Nephron progenitor cell (in vitro differentiated cells): Measurements from ENCODE around the gene ZNF516.

ENCODE experiments used
- DNase-seq: peaks from one replicate; pipeline ENCODE4 v3.0.0; 2021
- H3K27ac Mint-ChIP-seq: 2 replicates; pipeline ENCODE4 v1.8.0; 2021; ENCODE audit warnings: mild to moderate bottlenecking, moderate library complexity, mixed read lengths
- H3K27me3 Mint-ChIP-seq: 2 replicates; pipeline ENCODE4 v1.8.0; 2021; ENCODE audit warnings: mild to moderate bottlenecking, low read depth, mixed read lengths; ENCODE audit not compliant: poor library complexity
- H3K36me3 Mint-ChIP-seq: 2 replicates; pipeline ENCODE4 v1.8.0; 2021; ENCODE audit warnings: low read depth, mixed read lengths
- H3K4me1 Mint-ChIP-seq: 2 replicates; pipeline ENCODE4 v1.8.0; 2021; ENCODE audit warnings: mixed read lengths
- H3K4me3 Mint-ChIP-seq: 2 replicates; pipeline ENCODE4 v1.8.0; 2021; ENCODE audit warnings: mild to moderate bottlenecking, moderate library complexity, mixed read lengths
- H3K9me3 Mint-ChIP-seq: 2 replicates; pipeline ENCODE4 v1.8.0; 2021; ENCODE audit warnings: mild to moderate bottlenecking, moderate library complexity, mixed read lengths
- TF ChIP-seq, protein P1 (sequence below): fragments of 200-600 bp; sonication (generic); IDR thresholded peaks from 2 replicates; pipeline ENCODE4 v1.5.0; 2021; ENCODE audit warnings: antibody characterized with exemption

ZNF516 gene

DNA sequence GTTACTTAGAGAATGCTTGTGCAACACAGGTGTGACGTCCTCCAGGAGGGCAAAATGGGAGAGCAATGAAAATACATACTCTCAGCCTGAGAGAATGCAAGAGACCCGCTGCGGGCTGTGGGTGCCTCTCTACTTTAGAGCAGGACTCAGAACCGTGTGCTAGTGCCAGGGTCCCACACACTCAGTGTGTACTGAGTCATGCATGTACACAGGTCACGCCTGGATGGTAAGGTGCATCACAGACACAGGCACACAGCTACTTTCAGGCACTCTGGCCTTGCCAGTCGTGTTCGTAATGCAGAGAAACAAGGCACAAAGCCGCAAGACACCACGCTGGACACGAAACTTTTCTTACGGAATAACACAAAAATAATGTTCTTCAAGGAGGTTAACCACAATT is 125.3 kb downstream of the ZNF516 start:
- Mint-ChIP-seq H3K27ac (peak overlapping the region; percentile 68), H3K9me3 (no peaks in the 10 kb centered on the region), H3K4me1 (peaks cover 52% of the 10 kb centered on the region), H3K27me3 (no peaks in the 10 kb centered on the region), H3K36me3 (peaks cover 83% of the 10 kb centered on the region), H3K4me3 (no peak overlapping the region)
- DNase-seq = no peak
- TF ChIP-seq, protein P1, sequence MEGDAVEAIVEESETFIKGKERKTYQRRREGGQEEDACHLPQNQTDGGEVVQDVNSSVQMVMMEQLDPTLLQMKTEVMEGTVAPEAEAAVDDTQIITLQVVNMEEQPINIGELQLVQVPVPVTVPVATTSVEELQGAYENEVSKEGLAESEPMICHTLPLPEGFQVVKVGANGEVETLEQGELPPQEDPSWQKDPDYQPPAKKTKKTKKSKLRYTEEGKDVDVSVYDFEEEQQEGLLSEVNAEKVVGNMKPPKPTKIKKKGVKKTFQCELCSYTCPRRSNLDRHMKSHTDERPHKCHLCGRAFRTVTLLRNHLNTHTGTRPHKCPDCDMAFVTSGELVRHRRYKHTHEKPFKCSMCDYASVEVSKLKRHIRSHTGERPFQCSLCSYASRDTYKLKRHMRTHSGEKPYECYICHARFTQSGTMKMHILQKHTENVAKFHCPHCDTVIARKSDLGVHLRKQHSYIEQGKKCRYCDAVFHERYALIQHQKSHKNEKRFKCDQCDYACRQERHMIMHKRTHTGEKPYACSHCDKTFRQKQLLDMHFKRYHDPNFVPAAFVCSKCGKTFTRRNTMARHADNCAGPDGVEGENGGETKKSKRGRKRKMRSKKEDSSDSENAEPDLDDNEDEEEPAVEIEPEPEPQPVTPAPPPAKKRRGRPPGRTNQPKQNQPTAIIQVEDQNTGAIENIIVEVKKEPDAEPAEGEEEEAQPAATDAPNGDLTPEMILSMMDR = no peak

DNA sequence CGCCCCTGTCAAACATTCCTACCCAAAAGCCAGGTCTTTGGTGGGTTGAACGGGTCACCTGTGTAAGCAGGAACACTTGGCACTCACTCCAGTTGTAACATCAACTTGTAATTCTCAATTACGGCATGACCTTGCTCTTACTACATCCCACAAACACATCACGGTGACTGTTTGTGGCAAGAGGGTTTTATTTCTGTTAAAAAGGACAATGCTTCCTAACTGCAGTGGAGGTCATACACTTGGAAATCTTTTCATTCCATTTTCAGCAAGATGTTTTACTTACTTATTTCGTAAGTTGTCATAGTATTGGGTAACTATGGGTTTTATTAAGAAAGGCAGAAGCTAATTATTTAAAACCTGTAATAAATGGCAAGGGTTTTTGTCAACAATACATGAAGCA is 126.1 kb downstream of the ZNF516 start:
- no peak overlapping the region for H3K27ac Mint-ChIP-seq
- no peak for DNase-seq
- H3K4me3 Mint-ChIP-seq = no peak overlapping the region
- H3K36me3 Mint-ChIP-seq = peaks cover 86% of the 10 kb centered on the region
- H3K9me3 Mint-ChIP-seq = no peaks in the 10 kb centered on the region
- H3K27me3 Mint-ChIP-seq = no peaks in the 10 kb centered on the region
- peaks cover 53% of the 10 kb centered on the region for H3K4me1 Mint-ChIP-seq
- TF ChIP-seq, protein P1 = no peak

DNA sequence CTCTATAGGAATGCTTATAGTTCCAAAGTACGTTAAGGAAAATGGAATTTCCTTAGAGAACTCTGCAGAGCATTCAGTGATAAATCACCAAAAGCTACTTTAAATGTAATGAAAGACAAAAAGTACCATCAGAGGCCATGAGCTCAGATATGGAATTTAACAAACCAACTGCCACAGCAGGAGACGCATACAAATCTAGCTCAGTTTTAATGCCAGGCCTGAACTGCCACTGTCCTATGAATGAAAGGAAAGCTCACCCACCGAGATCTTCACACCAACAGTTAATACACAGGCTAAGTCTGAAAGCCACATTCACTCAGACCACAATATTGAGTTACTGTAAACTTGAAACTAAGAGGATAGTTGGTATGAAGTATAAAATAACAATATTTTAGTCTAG is 126.8 kb downstream of the ZNF516 start:
- TF ChIP-seq, protein P1 = no peak
- Mint-ChIP-seq H3K27me3 (no peaks in the 10 kb centered on the region), H3K9me3 (no peaks in the 10 kb centered on the region), H3K27ac (no peak overlapping the region), H3K4me1 (peaks cover 57% of the 10 kb centered on the region), H3K4me3 (no peak overlapping the region), H3K36me3 (peaks cover 87% of the 10 kb centered on the region)
- no peak for DNase-seq

DNA sequence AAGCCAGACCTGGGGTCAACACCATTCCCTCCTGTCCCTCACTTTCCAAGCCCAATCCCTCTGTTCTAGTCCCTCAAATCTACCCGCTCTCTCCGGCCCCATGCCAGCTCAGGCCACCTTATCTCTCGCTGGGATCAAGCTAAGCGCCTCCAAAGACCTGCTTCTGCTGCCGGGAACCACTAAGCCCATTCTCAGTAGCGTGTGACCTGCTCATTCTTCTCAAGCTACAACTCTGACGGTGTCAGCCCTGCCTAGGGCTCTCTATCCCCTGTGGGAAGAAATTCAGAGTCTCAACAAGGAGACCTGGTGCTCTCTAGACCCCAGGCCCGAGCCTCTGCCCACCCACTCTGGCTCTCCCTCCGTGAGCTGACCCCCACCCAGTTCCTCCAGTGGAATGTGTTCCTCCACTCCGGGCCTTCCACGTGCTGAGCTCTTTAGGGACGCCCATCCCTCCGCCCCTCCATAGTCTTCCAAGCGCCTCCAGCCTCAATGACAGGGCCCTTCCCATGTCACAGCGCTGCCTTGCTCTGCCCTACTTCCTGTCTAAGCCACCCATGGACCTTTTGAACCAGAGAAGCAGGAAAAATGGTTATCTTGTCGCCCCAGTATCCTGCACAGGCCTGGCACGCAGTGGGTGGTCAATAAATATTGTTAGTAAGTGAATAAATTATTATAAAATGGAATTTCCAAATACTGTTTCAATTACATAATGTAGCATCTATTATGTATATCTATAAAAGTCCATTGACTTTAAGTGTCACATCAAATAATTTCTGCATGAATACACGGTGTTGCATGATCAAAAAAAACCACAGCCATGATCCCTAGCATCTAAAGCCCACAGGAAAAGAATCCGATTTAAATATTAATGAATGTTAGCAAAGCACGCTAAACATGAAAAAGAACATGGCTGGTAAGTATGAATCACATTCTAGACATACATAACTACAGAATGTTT is 127.6 kb downstream of the ZNF516 start:
- TF ChIP-seq, protein P1 = no peak
- Mint-ChIP-seq H3K9me3 (no peaks in the 10 kb centered on the region), H3K27me3 (no peaks in the 10 kb centered on the region), H3K36me3 (peaks cover 88% of the 10 kb centered on the region), H3K27ac (peak overlapping the region; percentile 81), H3K4me1 (peaks cover 59% of the 10 kb centered on the region), H3K4me3 (no peak overlapping the region)
- DNase-seq = no peak

DNA sequence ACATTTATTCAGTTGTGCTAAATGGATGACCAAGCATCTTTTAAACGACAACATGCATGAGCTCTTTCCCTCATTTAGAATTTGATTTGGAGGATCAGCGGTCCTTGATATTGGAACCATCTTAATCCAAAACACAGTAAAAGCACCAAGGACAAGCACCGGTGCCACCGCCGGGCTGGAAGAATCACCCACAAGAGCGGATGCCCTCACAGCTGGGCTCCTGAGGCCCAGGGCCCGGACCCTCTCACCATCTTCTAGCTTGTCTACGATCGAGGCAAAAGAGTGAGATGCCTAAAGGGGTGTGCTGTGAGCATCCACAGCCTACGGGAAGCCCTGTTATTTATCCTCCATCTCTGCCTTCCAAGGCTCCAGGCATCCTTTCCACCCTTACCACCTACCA is 129.5 kb downstream of the ZNF516 start:
- peaks cover 3% of the 10 kb centered on the region for H3K27me3 Mint-ChIP-seq
- no peak for DNase-seq
- TF ChIP-seq, protein P1 = no peak
- H3K36me3 Mint-ChIP-seq = peaks cover 91% of the 10 kb centered on the region
- no peak overlapping the region for H3K4me3 Mint-ChIP-seq
- H3K9me3 Mint-ChIP-seq = no peaks in the 10 kb centered on the region
- peak overlapping the region; percentile 89 for H3K27ac Mint-ChIP-seq
- peaks cover 47% of the 10 kb centered on the region for H3K4me1 Mint-ChIP-seq
